Spinal cord (tissue), 10 donors: ENCODE data around the gene TRIM54. TPM values are rescaled to one million over a fixed set of nuclear protein-coding genes. Genes with fewer than 3 reads are reported as not detected.

Source experiments
- DNase-seq, 6 donors: peaks; one replicate each; pipeline versions ENCODE4 v3.0.0 to v3.0.0-alpha.2; 2013 to 2015; ENCODE audit warnings: low spot score in 6 of 6, low read depth in 4 of 6
- H3K27ac ChIP-seq: one replicate; pipeline ENCODE4 v1.5.1; 2013; ENCODE audit warnings: low read depth, low read length, control low read depth
- H3K27me3 ChIP-seq: one replicate; pipeline ENCODE4 v1.6.1; 2013; ENCODE audit warnings: low read length; ENCODE audit not compliant: control insufficient read depth, insufficient read depth
- H3K36me3 ChIP-seq: one replicate; pipeline ENCODE4 v1.6.1; 2013; ENCODE audit warnings: low read length; ENCODE audit not compliant: control insufficient read depth, insufficient read depth
- H3K4me1 ChIP-seq: one replicate; pipeline ENCODE4 v1.6.1; 2013; ENCODE audit warnings: low read length; ENCODE audit not compliant: control insufficient read depth, insufficient read depth
- H3K4me3 ChIP-seq: one replicate; pipeline ENCODE4 v1.5.1; 2013; ENCODE audit warnings: low read depth, low read length, control low read depth
- H3K9me3 ChIP-seq: one replicate; pipeline ENCODE4 v1.6.1; 2013; ENCODE audit warnings: low read length; ENCODE audit not compliant: control insufficient read depth, insufficient read depth
- WGBS: methylation state at CpG from one replicate; pipeline ENCODE4 v1.1.5; 2013; ENCODE audit warnings: missing lambda C conversion rate; ENCODE audit not compliant: insufficient coverage; 5-methylcytosine and 5-hydroxymethylcytosine counted together
- polyA plus RNA-seq, 2 donors: library from polyadenylated mRNA; unstranded; fragments of 120-200 nt; gene quantifications; one replicate each; pipeline ENCODE4 v1.2.1, GENCODE V29; 2013; ENCODE audit not compliant: insufficient read length in 2 of 2
- total RNA-seq, 2 donors: library from RNA; depleted of rRNA in 1 of 2; stranded (reverse); fragments of 120-200 nt in 1 of 2; fragments of >200 nt in 1 of 2; gene quantifications; one replicate each; pipeline versions ENCODE4 v1.2.3 to v1.2.4, GENCODE V29; 2013 to 2014
- donor health status: healthy.

The TRIM54 gene
- total and polyA plus RNA-seq, 4 donors, result 0.17 to 1.6 (median 0.77) TPM

- H3K27me3 ChIP-seq, result peaks cover 13% of the 10 kb centered on the region
- no peaks in the 10 kb centered on the region for H3K9me3 ChIP-seq
- no CpG with 5 or more reads among the region's 1 CpG for WGBS
- H3K4me1 ChIP-seq, result peaks cover 8% of the 10 kb centered on the region
- no peak overlapping the region for H3K27ac ChIP-seq
- H3K36me3 ChIP-seq, result no peaks in the 10 kb centered on the region
- no peak for DNase-seq
- H3K4me3 ChIP-seq, result no peak overlapping the region
Measured at GRCh38 chr2:27278010-27278409, 4.2 kb upstream of the TRIM54 start.

GRCh38 chr2:27280826-27281225 lies 1.4 kb upstream of the TRIM54 start:
- H3K27ac ChIP-seq, result no peak overlapping the region
- WGBS, result 40% methylated on average over 1 of the region's 3 CpGs

GRCh38 chr2:27281442-27281841 lies 787 bp upstream of the TRIM54 start:
- no peaks in the 10 kb centered on the region for H3K36me3 ChIP-seq
- 74% methylated on average over 3 of the region's 3 CpGs for WGBS
- H3K9me3 ChIP-seq, result no peaks in the 10 kb centered on the region
- no peak for DNase-seq
- H3K27ac ChIP-seq, result no peak overlapping the region
- H3K4me1 ChIP-seq, result peaks cover 8% of the 10 kb centered on the region
- H3K4me3 ChIP-seq, result no peak overlapping the region
- peaks cover 16% of the 10 kb centered on the region for H3K27me3 ChIP-seq

More at GRCh38 chr2:27280826-27281225, 1.4 kb upstream of the TRIM54 start:
- H3K27me3 ChIP-seq, result peaks cover 16% of the 10 kb centered on the region
- no peak for DNase-seq
- H3K4me3 ChIP-seq, result no peak overlapping the region
- peaks cover 8% of the 10 kb centered on the region for H3K4me1 ChIP-seq
- no peaks in the 10 kb centered on the region for H3K9me3 ChIP-seq
- H3K36me3 ChIP-seq, result no peaks in the 10 kb centered on the region

DNA sequence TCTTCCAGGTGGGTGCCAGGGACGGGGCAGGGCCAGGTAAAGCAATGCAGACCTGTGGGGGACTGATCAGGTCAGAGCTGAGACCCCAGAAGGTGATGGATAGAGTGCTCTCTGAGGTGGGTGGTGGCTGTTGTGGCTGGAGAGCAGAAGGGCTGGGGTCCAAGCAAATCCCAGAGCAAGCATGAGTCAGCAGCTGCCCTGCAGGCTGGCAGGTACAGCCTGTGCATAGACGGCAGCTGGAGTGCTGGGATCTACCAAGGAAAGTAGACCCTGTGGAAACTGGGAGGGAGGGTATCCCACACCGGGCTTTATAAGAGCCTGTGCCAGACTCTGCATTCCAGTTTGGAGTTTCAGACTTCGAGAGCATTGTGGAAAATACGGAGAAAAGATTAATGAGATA lies 663 bp downstream of the TRIM54 start:
- Histone ChIP-seq H3K4me3 (no peak overlapping the region), H3K36me3 (no peaks in the 10 kb centered on the region), H3K9me3 (no peaks in the 10 kb centered on the region), H3K27ac (no peak overlapping the region), H3K4me1 (peaks cover 8% of the 10 kb centered on the region), H3K27me3 (peaks cover 16% of the 10 kb centered on the region)
- 23% methylated on average over 2 of the region's 5 CpGs for WGBS
- no peak for DNase-seq

DNA sequence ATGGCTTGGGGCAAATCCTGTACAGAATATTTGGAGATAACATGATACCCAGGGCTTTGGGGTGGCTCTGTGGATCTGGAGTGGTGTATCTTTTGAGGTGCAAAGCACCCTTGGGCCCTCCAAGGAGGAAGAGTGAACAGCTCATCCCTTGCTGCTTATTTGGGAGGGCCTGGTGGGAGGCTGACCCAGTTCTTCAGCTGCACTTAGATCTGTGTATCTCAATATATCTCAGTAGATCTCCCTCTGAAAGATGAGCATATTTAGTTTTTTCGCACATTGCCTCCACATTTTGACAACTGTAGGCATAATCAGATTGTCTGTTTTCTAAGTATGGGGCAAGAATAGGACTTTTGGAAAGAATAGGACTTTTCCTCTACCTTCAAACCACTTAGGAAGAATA lies 2.8 kb downstream of the TRIM54 start:
- Histone ChIP-seq H3K4me3 (no peak overlapping the region), H3K27me3 (peaks cover 15% of the 10 kb centered on the region), H3K27ac (no peak overlapping the region), H3K4me1 (peaks cover 8% of the 10 kb centered on the region), H3K9me3 (no peaks in the 10 kb centered on the region), H3K36me3 (no peaks in the 10 kb centered on the region)
- no CpG with 5 or more reads among the region's 1 CpG for WGBS
- DNase-seq, result no peak

- Histone ChIP-seq H3K9me3 (no peaks in the 10 kb centered on the region), H3K27ac (no peak overlapping the region), H3K36me3 (no peaks in the 10 kb centered on the region), H3K4me1 (peaks cover 8% of the 10 kb centered on the region), H3K4me3 (no peak overlapping the region), H3K27me3 (peaks cover 15% of the 10 kb centered on the region)
- WGBS, result 75% methylated on average over 1 of the region's 6 CpGs
- DNase-seq, result no peak
Measured at GRCh38 chr2:27285481-27285880, 3.3 kb downstream of the TRIM54 start.

DNA sequence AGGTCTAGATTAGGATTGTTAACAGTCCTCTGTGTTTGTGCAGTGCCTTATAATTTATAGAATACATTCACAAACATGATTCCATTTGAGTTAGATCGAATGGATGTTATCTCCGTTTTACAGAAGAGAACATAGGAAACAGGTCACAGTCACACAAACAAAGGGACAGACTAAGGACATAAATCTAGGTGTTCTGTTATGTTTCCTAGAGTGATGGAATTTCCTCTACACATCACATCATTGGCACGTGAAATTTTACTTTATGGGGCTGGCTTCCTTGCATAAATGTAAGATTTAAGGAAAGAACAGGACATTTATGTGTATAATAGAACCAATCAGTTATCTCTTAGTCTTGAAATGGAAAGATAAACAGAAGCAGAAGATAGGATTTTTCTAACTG lies 6.4 kb downstream of the TRIM54 start:
- H3K36me3 ChIP-seq, result no peaks in the 10 kb centered on the region
- no peaks in the 10 kb centered on the region for H3K4me1 ChIP-seq
- H3K27ac ChIP-seq, result no peak overlapping the region
- H3K27me3 ChIP-seq, result peaks cover 15% of the 10 kb centered on the region
- no CpG with 5 or more reads among the region's 3 CpGs for WGBS
- H3K9me3 ChIP-seq, result no peaks in the 10 kb centered on the region
- H3K4me3 ChIP-seq, result no peak overlapping the region
- no peak for DNase-seq

DNA sequence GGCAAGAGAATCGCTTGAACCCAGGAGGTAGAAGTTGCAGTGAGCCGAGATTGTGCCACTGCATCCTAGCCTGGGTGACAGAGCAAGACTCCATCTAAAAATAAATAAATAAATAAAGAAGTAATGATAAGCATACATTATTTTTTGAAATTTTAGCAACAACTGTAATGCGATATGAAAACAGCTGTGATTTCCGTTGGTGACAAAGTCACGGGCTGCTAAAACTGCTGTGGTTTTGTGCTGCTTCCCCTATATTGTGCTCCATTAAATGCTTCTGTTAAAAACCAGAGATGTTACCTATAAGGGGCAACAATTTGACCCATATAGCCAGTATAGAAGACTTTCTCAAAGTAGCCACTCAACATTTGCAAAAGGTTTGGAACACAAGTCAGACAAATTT lies 8.3 kb downstream of the TRIM54 start:
- no peaks in the 10 kb centered on the region for H3K9me3 ChIP-seq
- H3K4me1 ChIP-seq, result no peaks in the 10 kb centered on the region
- H3K4me3 ChIP-seq, result no peak overlapping the region
- 90% methylated on average over 2 of the region's 5 CpGs for WGBS
- DNase-seq, result no peak
- no peaks in the 10 kb centered on the region for H3K36me3 ChIP-seq
- peaks cover 11% of the 10 kb centered on the region for H3K27me3 ChIP-seq
- H3K27ac ChIP-seq, result no peak overlapping the region

GRCh38 chr2:27291865-27292264 lies 9.6 kb downstream of the TRIM54 start:
- Histone ChIP-seq H3K27ac (no peak overlapping the region), H3K4me1 (no peaks in the 10 kb centered on the region), H3K36me3 (no peaks in the 10 kb centered on the region), H3K9me3 (no peaks in the 10 kb centered on the region), H3K27me3 (peaks cover 12% of the 10 kb centered on the region), H3K4me3 (no peak overlapping the region)
- WGBS, result 18% methylated on average over 5 of the region's 6 CpGs
- DNase-seq, result no peak

DNA sequence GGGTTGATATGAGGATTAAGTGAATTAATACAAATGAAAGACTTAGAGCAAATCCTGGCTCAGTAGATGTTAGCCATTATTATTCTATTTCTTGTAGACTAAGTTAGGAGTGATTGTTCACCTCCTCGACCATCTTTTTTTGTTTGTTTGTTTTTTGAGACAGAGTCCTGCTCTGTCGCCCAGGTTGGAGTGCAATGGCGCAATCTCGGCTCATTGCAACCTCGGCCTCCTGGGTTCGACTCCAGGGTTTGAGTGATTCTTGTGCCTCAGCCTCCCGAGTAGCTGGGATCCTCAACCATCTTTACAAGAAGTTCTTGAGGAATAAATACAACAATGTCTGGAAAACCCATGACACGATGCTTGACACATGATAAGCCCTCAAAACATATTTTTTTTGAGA lies 12.7 kb downstream of the TRIM54 start:
- Histone ChIP-seq H3K27ac (no peak overlapping the region), H3K4me1 (no peaks in the 10 kb centered on the region)

More for the DNA sequence above, 12.7 kb downstream of the TRIM54 start:
- H3K36me3 ChIP-seq, result no peaks in the 10 kb centered on the region
- 93% methylated on average over 7 of the region's 8 CpGs for WGBS
- H3K27me3 ChIP-seq, result peaks cover 12% of the 10 kb centered on the region
- DNase-seq, result no peak
- no peaks in the 10 kb centered on the region for H3K9me3 ChIP-seq
- no peak overlapping the region for H3K4me3 ChIP-seq
